Measurements from ENCODE around the gene PROCR. TPM values are rescaled to one million over a fixed set of nuclear protein-coding genes. Genes with fewer than 3 reads are reported as not detected.
"Not testable (repeated sequence)": the region's sequence is repeated elsewhere in the genome, so short reads cannot be mapped to it uniquely, and the experiment has no call there.

Gene PROCR
- total and polyA plus RNA-seq, 4 experiments from 2014 or later: 0.42 to 3.6 (median 1.3) TPM

GRCh38 chr20:35192118-35192872 is 20.4 kb downstream of the PROCR start:
- no peaks in the 10 kb centered on the region for H3K4me1 ChIP-seq (ENCODE audit: insufficient read depth, low read length)
- DNase-seq: no peak
- no peaks in the 10 kb centered on the region for H3K9me3 ChIP-seq (ENCODE audit: control insufficient read depth in 1 of 2, low read length in 2 of 2)
- H3K27me3 Mint-ChIP-seq: peaks cover 0 to 1% of the 10 kb centered on the region in 2 donors
- peak overlapping the region in 1 of 7 donors; percentile 52 for H3K27ac Mint-ChIP-seq
- intact Hi-C loops (cut with micrococcal nuclease): no loop called here
- no peaks in the 10 kb centered on the region for H3K4me1 Mint-ChIP-seq
- peaks cover 0 to 22% (median 13%) of the 10 kb centered on the region in 8 donors for H3K9me3 Mint-ChIP-seq
- H3K4me3 Mint-ChIP-seq: no peak overlapping the region
- H3K27me3 ChIP-seq (ENCODE audit: insufficient read depth, low read length): no peaks in the 10 kb centered on the region
- H3K4me3 ChIP-seq (ENCODE audit: low read length in 2 of 2): no peak overlapping the region
- H3K36me3 ChIP-seq (ENCODE audit: insufficient read depth, low read length): no peaks in the 10 kb centered on the region
- H3K36me3 Mint-ChIP-seq: peaks cover 21 to 46% of the 10 kb centered on the region in 2 donors
- no peak overlapping the region for H3K27ac ChIP-seq (ENCODE audit: low read depth, low read length)
- ChIA-PET POLR2A (ENCODE audit: partially characterized antibody) (no interaction called here), CTCF (ENCODE audit: partially characterized antibody) (no interaction called here)

- POLR2A ChIA-PET (ENCODE audit: partially characterized antibody); H3K4me3 ChIP-seq (ENCODE audit: low read length in 2 of 2); intact Hi-C loops (cut with micrococcal nuclease); H3K27ac Mint-ChIP-seq; H3K4me3 Mint-ChIP-seq; H3K36me3 ChIP-seq (ENCODE audit: insufficient read depth, low read length); H3K27ac ChIP-seq (ENCODE audit: low read depth, low read length); H3K4me1 ChIP-seq (ENCODE audit: insufficient read depth, low read length); DNase-seq; H3K4me1 Mint-ChIP-seq; H3K27me3 ChIP-seq (ENCODE audit: insufficient read depth, low read length); H3K27me3 Mint-ChIP-seq; H3K9me3 ChIP-seq (ENCODE audit: control insufficient read depth in 1 of 2, low read length in 2 of 2): not testable (repeated sequence)
- CTCF ChIA-PET (ENCODE audit: partially characterized antibody): interaction anchor here (0.6 to 1.9 kb wide), 3 partner anchors 16 to 99 kb away, joined by 3 to 6 read pairs (median 4); no protein-coding TSS in a partner anchor
- Mint-ChIP-seq H3K9me3 (peaks cover 0 to 26% (median 13%) of the 10 kb centered on the region in 8 donors), H3K36me3 (peaks cover 21 to 48% of the 10 kb centered on the region in 2 donors)
Observed at GRCh38 chr20:35193031-35193791, 21.3 kb downstream of the PROCR start.

DNA sequence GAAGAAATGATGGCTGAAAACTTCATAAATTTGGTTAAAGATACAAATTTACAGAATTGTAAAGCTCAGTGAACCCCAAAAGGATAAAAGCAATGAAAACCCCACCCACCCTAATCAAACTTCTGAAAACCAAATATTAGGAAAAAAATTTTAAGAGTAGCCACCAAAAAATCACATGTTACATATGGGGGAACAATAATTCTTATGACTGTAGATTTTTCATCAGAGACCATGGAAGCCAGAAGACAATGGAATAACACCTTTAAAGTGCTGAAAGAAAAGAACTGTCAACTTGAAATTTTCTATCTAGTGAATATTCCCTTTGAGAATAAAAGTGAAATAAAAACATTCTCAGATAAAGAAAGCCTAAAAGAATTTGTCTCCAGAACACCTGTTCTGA is 24.4 kb downstream of the PROCR start:
- ChIA-PET CTCF (ENCODE audit: partially characterized antibody) (interaction anchor here (0.6 to 1.1 kb wide), 2 partner anchors 30 to 100 kb away, joined by 3 to 4 read pairs; no protein-coding TSS in a partner anchor), POLR2A (ENCODE audit: partially characterized antibody) (no interaction called here)
- Histone ChIP-seq H3K4me3 (ENCODE audit: low read length in 2 of 2) (no peak overlapping the region), H3K27me3 (ENCODE audit: insufficient read depth, low read length) (no peaks in the 10 kb centered on the region), H3K36me3 (ENCODE audit: insufficient read depth, low read length) (no peaks in the 10 kb centered on the region), H3K27ac (ENCODE audit: low read depth, low read length) (no peak overlapping the region), H3K9me3 (ENCODE audit: control insufficient read depth in 1 of 2, low read length in 2 of 2) (no peaks in the 10 kb centered on the region), H3K4me1 (ENCODE audit: insufficient read depth, low read length) (no peaks in the 10 kb centered on the region)
- H3K4me1 Mint-ChIP-seq: no peaks in the 10 kb centered on the region
- peaks cover 0 to 27% (median 17%) of the 10 kb centered on the region in 8 donors for H3K9me3 Mint-ChIP-seq
- no peak for DNase-seq
- intact Hi-C loops (cut with micrococcal nuclease): no loop called here
- H3K27ac Mint-ChIP-seq: no peak overlapping the region
- peaks cover 0 to 1% of the 10 kb centered on the region in 2 donors for H3K27me3 Mint-ChIP-seq
- peaks cover 23 to 48% of the 10 kb centered on the region in 2 donors for H3K36me3 Mint-ChIP-seq
- H3K4me3 Mint-ChIP-seq: no peak overlapping the region

- POLR2A ChIA-PET (ENCODE audit: partially characterized antibody): interaction anchor here (0.6 kb wide), 1 partner anchor 38 kb away, joined by 3 read pairs; no protein-coding TSS in a partner anchor
- H3K36me3 ChIP-seq (ENCODE audit: insufficient read depth, low read length): no peaks in the 10 kb centered on the region
- CTCF ChIA-PET (ENCODE audit: partially characterized antibody): no interaction called here
Observed at GRCh38 chr20:35199740-35200139, 27.9 kb downstream of the PROCR start.

GRCh38 chr20:35200267-35200666 is 28.4 kb downstream of the PROCR start:
- CTCF ChIA-PET (ENCODE audit: partially characterized antibody): no interaction called here
- Mint-ChIP-seq H3K27ac (no peak overlapping the region), H3K4me1 (no peaks in the 10 kb centered on the region), H3K36me3 (peaks cover 16 to 31% of the 10 kb centered on the region in 2 donors), H3K9me3 (peaks cover 0 to 24% (median 14%) of the 10 kb centered on the region in 8 donors), H3K4me3 (no peak overlapping the region), H3K27me3 (no peaks in the 10 kb centered on the region)
- no peaks in the 10 kb centered on the region for H3K36me3 ChIP-seq (ENCODE audit: insufficient read depth, low read length)
- no peaks in the 10 kb centered on the region for H3K9me3 ChIP-seq (ENCODE audit: control insufficient read depth in 1 of 2, low read length in 2 of 2)
- H3K4me3 ChIP-seq (ENCODE audit: low read length in 2 of 2): no peak overlapping the region
- H3K4me1 ChIP-seq (ENCODE audit: insufficient read depth, low read length): no peaks in the 10 kb centered on the region
- POLR2A ChIA-PET (ENCODE audit: partially characterized antibody): no interaction called here
- intact Hi-C loops (cut with micrococcal nuclease): no loop called here
- no peaks in the 10 kb centered on the region for H3K27me3 ChIP-seq (ENCODE audit: insufficient read depth, low read length)
- no peak overlapping the region for H3K27ac ChIP-seq (ENCODE audit: low read depth, low read length)
- DNase-seq: no peak

More at GRCh38 chr20:35199740-35200139, 27.9 kb downstream of the PROCR start:
- no peak overlapping the region for H3K27ac Mint-ChIP-seq
- Histone ChIP-seq H3K4me1 (ENCODE audit: insufficient read depth, low read length) (no peaks in the 10 kb centered on the region), H3K27ac (ENCODE audit: low read depth, low read length) (no peak overlapping the region), H3K9me3 (ENCODE audit: control insufficient read depth in 1 of 2, low read length in 2 of 2) (no peaks in the 10 kb centered on the region), H3K27me3 (ENCODE audit: insufficient read depth, low read length) (no peaks in the 10 kb centered on the region), H3K4me3 (ENCODE audit: low read length in 2 of 2) (no peak overlapping the region)
- no peaks in the 10 kb centered on the region for H3K4me1 Mint-ChIP-seq
- peaks cover 0 to 27% (median 17%) of the 10 kb centered on the region in 8 donors for H3K9me3 Mint-ChIP-seq
- no peak for DNase-seq
- peaks cover 18 to 31% of the 10 kb centered on the region in 2 donors for H3K36me3 Mint-ChIP-seq
- H3K27me3 Mint-ChIP-seq: no peaks in the 10 kb centered on the region
- intact Hi-C loops (cut with micrococcal nuclease): no loop called here
- no peak overlapping the region for H3K4me3 Mint-ChIP-seq

DNA sequence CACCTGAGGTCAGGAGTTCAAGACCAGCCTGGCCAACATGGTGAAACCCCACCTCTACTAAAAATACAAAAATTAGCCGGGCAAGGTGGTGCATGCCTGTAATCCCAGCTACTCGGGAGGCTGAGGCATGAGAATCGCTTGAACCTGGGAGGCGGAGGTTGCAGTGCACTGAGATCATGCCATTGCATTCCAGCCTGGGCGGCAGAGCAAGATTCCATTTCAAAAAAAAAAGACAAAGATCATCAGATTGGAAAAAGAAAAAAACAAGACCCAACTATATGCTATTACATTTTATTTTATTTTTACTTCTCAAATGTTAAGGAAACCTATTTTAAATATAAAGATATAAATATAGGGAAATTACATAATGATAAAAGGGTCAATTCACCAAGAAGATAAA is 29.6 kb downstream of the PROCR start:
- H3K27ac Mint-ChIP-seq; DNase-seq; H3K9me3 ChIP-seq (ENCODE audit: control insufficient read depth in 1 of 2, low read length in 2 of 2); H3K4me1 Mint-ChIP-seq; H3K27me3 Mint-ChIP-seq; H3K27me3 ChIP-seq (ENCODE audit: insufficient read depth, low read length); H3K27ac ChIP-seq (ENCODE audit: low read depth, low read length); CTCF ChIA-PET (ENCODE audit: partially characterized antibody); H3K36me3 ChIP-seq (ENCODE audit: insufficient read depth, low read length); H3K4me3 ChIP-seq (ENCODE audit: low read length in 2 of 2); H3K4me1 ChIP-seq (ENCODE audit: insufficient read depth, low read length); intact Hi-C loops (cut with micrococcal nuclease); POLR2A ChIA-PET (ENCODE audit: partially characterized antibody); H3K4me3 Mint-ChIP-seq: not testable (repeated sequence)
- peaks cover 0 to 20% (median 9%) of the 10 kb centered on the region in 8 donors for H3K9me3 Mint-ChIP-seq
- peaks cover 16 to 27% of the 10 kb centered on the region in 2 donors for H3K36me3 Mint-ChIP-seq

- Mint-ChIP-seq H3K4me3 (no peak overlapping the region), H3K4me1 (no peaks in the 10 kb centered on the region), H3K9me3 (no peaks in the 10 kb centered on the region), H3K36me3 (peaks cover 0 to 3% of the 10 kb centered on the region in 2 donors), H3K27ac (peak overlapping the region in 1 of 7 donors; percentile 2), H3K27me3 (no peaks in the 10 kb centered on the region)
- intact Hi-C loops (cut with micrococcal nuclease): no loop called here
- POLR2A ChIA-PET (ENCODE audit: partially characterized antibody): interaction anchor here (1.2 kb wide), 2 partner anchors 60 to 62 kb away, joined by 3 to 4 read pairs; partner anchors contain the start of gene EDEM2
- H3K36me3 ChIP-seq (ENCODE audit: insufficient read depth, low read length): no peaks in the 10 kb centered on the region
- DNase-seq: no peak
- no peaks in the 10 kb centered on the region for H3K9me3 ChIP-seq (ENCODE audit: control insufficient read depth in 1 of 2, low read length in 2 of 2)
- H3K4me1 ChIP-seq (ENCODE audit: insufficient read depth, low read length): no peaks in the 10 kb centered on the region
- H3K27ac ChIP-seq (ENCODE audit: low read depth, low read length): no peak overlapping the region
- CTCF ChIA-PET (ENCODE audit: partially characterized antibody): interaction anchor here (1.2 to 6.7 kb wide), 5 partner anchors 19 to 371 kb away, joined by 3 to 81 read pairs (median 3); partner anchors contain the start of gene TRPC4AP
- H3K27me3 ChIP-seq (ENCODE audit: insufficient read depth, low read length): no peaks in the 10 kb centered on the region
- no peak overlapping the region for H3K4me3 ChIP-seq (ENCODE audit: low read length in 2 of 2)
Observed at GRCh38 chr20:35206802-35207201, 34.9 kb downstream of the PROCR start.
